NCI-H510A (cell line): Measurements from ENCODE around the gene MAML2.
"Not testable (repeated sequence)": the region's sequence is repeated elsewhere in the genome, so short reads cannot be mapped to it uniquely, and the experiment has no call there.

ENCODE experiments used
- DNase-seq: peaks from one replicate; lab custom pipeline; 2025; lab: John Stamatoyannopoulos, UW

The MAML2 gene

GRCh38 chr11:96185220-96185768, 157.7 kb downstream of the MAML2 start:
- DNase-seq, result no peak

- not testable (repeated sequence) for DNase-seq
Observed at GRCh38 chr11:96180937-96181336, 162.1 kb downstream of the MAML2 start.

- no peak for DNase-seq
Observed at GRCh38 chr11:96180341-96180740, 162.7 kb downstream of the MAML2 start.

- DNase-seq, result no peak
Observed at GRCh38 chr11:96179905-96180304, 163.1 kb downstream of the MAML2 start.

GRCh38 chr11:96178887-96179279, 164.1 kb downstream of the MAML2 start:
- DNase-seq, result no peak

- no peak for DNase-seq
Observed at GRCh38 chr11:96178049-96178886, 164.7 kb downstream of the MAML2 start.

- no peak for DNase-seq
Observed at GRCh38 chr11:96177146-96177545, 165.8 kb downstream of the MAML2 start.

GRCh38 chr11:96173906-96174305, 169.1 kb downstream of the MAML2 start:
- DNase-seq, result no peak

GRCh38 chr11:96173422-96173821, 169.6 kb downstream of the MAML2 start:
- DNase-seq, result no peak

- DNase-seq, result no peak
Observed at GRCh38 chr11:96172604-96173003, 170.4 kb downstream of the MAML2 start.

GRCh38 chr11:96169250-96169649, 173.7 kb downstream of the MAML2 start:
- DNase-seq, result no peak

- DNase-seq, result no peak
Observed at GRCh38 chr11:96168623-96169022, 174.4 kb downstream of the MAML2 start.

GRCh38 chr11:96167787-96168186, 175.2 kb downstream of the MAML2 start:
- no peak for DNase-seq

GRCh38 chr11:96167203-96167758, 175.7 kb downstream of the MAML2 start:
- no peak for DNase-seq

GRCh38 chr11:96162816-96163499, 180.0 kb downstream of the MAML2 start:
- no peak for DNase-seq

- DNase-seq, result no peak
Observed at GRCh38 chr11:96161307-96162089, 181.5 kb downstream of the MAML2 start.

GRCh38 chr11:96160732-96161306, 182.2 kb downstream of the MAML2 start:
- no peak for DNase-seq

GRCh38 chr11:96159968-96160367, 183.0 kb downstream of the MAML2 start:
- DNase-seq, result no peak

GRCh38 chr11:96158126-96158525, 184.9 kb downstream of the MAML2 start:
- DNase-seq, result no peak

- no peak for DNase-seq
Observed at GRCh38 chr11:96157517-96157873, 185.5 kb downstream of the MAML2 start.

GRCh38 chr11:96156379-96156722, 186.6 kb downstream of the MAML2 start:
- no peak for DNase-seq
